Epithelial cell of proximal tubule (primary cell): ENCODE results near the gene LCN1. TPM values are rescaled to one million over a fixed set of nuclear protein-coding genes. Genes with fewer than 3 reads are reported as not detected.
A peak's percentile ranks its signal among the peaks of the same experiment; 100 is the strongest.

Experiments
- DNase-seq: peaks from one replicate; pipeline ENCODE4 v3.0.0-alpha.2; 2011; ENCODE audit warnings: low read depth
- H3K4me3 ChIP-seq: 2 replicates; pipeline ENCODE4 v1.5.1; 2011; ENCODE audit warnings: low read depth, mild to moderate bottlenecking, low read length
- total RNA-seq: library from RNA; depleted of rRNA; stranded (reverse); fragments of >200 nt; gene quantifications from 2 replicates; pipeline ENCODE4 v1.2.3, GENCODE V29; 2015
- TF ChIP-seq, protein P1 (sequence below): conservative IDR thresholded peaks from 2 replicates; pipeline ENCODE4 v1.5.1; 2012; ENCODE audit warnings: low read depth, mild to moderate bottlenecking, low read length

The LCN1 gene
- total RNA-seq, 1 donor from 2014 or later, result not detected

DNA sequence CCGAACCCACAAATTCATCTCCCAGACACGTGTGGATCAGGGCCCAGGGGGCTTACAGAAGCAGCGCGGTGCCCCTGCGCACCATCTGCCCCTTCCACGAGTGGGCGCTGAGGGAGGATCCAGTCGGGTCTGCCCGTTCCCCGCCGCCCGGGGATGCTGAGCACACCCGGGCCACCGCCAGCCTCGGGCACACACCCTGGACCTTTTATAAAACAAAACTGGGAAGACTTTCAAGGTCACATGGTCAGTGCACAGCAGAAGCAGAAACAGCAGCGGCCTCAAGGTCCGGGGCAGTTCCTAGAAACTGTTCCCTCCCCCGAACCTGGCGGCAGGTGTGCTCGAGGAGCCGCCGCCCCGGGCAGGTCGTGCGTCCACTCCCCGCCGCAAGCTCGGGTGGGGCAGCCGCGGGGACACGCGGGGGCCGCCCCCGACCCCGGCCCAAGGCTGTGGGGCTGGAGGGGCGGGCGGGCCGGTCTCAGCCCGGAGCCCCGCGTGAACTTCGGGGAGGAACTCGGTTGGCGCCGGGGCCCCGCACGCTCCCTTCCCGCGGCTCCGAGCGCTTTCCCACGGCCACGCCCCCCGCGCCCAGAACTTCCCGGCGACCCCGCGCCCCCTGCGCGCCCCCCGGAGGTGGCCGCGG, 42.3 kb upstream of the LCN1 start:
- TF ChIP-seq, protein P1, sequence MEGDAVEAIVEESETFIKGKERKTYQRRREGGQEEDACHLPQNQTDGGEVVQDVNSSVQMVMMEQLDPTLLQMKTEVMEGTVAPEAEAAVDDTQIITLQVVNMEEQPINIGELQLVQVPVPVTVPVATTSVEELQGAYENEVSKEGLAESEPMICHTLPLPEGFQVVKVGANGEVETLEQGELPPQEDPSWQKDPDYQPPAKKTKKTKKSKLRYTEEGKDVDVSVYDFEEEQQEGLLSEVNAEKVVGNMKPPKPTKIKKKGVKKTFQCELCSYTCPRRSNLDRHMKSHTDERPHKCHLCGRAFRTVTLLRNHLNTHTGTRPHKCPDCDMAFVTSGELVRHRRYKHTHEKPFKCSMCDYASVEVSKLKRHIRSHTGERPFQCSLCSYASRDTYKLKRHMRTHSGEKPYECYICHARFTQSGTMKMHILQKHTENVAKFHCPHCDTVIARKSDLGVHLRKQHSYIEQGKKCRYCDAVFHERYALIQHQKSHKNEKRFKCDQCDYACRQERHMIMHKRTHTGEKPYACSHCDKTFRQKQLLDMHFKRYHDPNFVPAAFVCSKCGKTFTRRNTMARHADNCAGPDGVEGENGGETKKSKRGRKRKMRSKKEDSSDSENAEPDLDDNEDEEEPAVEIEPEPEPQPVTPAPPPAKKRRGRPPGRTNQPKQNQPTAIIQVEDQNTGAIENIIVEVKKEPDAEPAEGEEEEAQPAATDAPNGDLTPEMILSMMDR, result peak; percentile 23
- DNase-seq, result no peak
- peak overlapping the region; percentile 54 for H3K4me3 ChIP-seq

DNA sequence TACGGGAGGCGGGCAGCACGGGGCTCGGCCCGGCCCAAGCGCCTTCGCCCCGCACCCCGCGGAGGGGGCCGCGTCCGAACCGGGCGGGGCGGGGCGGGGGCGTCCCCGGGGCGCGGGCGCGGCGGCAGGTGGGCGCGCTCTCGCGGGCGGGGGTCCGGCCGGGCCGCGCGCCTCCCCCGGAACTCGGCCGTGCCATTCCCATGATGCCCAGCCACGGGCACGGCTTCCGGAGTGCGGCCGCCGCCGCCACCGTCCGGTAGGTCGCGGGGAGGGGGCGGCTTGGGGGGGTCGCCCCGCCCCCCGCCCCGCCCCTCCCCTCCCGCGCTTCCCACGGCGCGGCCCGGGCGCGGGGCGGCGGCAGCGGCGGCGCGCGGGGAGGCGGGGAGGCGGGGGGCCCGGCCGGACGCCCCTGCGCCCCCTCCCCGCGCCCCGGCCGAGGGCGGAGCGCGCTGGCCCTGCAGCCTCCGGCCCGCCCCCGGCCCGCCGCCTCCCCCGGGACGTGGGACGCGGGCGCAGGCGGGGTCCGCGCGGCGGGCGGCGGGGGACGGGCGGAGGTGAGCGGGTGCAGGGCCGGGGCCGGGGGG, 41.7 kb upstream of the LCN1 start, which contains the start of gene PPP1R26:
TSS of gene PPP1R26 (plus strand) at position 314 of the 584 bp plus-strand sequence. CDS start 4,729 bp downstream, outside the sequence.
- DNase-seq, result no peak
- TF ChIP-seq, protein P1, result no peak
- peak within 1 kb of the TSS; percentile 88 for H3K4me3 ChIP-seq

DNA sequence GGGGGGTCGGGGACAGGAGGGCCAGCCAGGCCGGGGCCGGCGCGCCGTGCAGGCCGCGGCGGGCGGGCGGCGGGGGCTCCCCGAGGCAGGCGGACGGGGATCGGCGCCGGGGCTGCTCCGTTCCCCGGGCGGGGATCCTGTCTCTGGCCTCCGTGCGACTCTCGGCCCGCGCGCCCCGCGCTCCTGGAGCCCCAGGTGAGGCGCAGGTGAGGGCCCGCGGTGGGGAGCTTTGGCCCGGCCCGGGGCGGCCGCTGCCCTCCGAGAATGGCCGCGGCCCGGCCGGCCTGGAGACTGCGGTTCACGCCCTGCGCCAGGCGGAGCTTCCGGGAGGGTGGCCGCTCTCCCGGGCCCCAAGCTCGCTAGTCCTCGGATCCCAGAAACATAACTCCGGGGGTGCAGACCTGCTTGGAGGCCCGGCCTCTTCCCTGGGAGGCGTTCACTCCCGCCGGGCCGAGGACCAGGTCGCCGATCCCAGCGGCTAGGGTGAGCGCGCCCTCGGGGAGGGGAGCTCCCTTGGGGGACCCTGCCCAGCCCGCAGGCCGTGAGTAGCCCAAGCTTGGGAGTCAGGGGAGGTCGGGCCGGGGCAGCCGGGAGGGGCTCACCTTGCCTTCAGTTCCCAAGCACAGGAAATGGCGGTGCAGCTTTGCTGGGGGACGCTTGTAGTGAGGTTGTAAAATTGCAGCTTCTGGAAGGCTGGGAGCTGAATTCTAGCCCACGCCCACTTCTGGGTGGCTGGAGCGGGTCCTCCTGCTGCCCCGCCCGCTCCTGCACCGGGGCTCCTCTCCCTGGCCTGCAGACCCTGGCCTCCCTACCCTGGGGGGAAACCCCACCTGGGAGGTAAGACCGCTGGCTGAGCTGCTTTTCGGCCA, 40.9 kb upstream of the LCN1 start:
- peak overlapping the region; percentile 88 for H3K4me3 ChIP-seq
- no peak for DNase-seq
- TF ChIP-seq, protein P1, result no peak

DNA sequence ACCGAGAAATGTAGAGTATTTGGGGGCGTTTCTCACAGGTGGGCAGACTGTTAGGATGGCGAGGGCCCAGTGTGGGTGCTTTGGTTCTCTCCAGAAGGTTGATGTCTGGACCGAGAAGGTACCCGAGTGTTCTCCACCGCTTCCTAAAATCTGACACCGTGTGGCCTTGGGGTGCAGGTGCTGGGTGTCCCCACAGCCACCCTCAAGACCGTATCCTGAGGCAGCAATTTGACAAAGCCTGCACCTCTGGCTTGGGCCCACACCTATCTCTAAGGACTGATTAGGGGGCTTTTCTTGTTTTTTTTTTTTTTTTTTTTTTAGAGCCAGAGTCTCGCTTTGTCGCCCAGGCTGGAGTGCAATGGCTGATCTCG, 40.3 kb upstream of the LCN1 start:
- TF ChIP-seq, protein P1, result no peak

DNA sequence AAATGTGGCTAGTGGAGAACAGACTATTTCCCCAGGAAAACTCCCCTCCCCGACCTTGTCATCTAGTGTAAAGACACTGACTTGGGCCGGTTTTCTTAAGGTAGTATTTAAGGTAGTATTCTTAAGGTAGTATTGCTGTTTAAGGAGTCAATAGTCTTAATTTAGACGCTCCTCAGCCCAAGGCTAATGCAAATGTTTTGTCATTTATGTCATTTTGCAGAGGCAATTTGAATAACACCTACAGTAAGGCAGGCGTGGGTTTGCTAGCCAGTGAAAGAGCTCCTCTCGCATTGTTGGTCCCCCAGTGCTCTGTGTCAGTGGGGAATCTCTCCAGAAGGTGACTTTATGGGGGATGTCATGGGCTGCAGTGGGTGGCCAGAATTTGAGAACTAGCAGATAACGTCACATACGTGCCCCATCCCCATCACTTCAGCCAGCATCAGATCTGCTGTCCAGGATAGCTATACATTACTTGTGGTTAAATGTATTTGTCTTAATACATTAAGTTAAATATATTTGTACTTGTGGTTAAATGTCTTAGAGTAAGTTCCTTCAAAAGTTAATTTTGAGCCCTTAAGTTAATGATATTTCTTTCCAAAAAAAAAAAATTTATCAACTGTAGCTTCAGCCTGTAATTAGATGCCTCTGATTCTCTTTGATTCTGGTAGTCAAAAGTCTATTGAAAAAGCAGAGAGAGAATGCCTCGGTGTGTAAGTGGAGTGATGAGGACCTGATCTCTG, 39.1 kb upstream of the LCN1 start:
- TF ChIP-seq, protein P1, result no peak
- no peak for DNase-seq
- H3K4me3 ChIP-seq, result no peak overlapping the region

More for the DNA sequence above, 40.3 kb upstream of the LCN1 start:
- DNase-seq, result no peak
- H3K4me3 ChIP-seq, result peak overlapping the region; percentile 88

DNA sequence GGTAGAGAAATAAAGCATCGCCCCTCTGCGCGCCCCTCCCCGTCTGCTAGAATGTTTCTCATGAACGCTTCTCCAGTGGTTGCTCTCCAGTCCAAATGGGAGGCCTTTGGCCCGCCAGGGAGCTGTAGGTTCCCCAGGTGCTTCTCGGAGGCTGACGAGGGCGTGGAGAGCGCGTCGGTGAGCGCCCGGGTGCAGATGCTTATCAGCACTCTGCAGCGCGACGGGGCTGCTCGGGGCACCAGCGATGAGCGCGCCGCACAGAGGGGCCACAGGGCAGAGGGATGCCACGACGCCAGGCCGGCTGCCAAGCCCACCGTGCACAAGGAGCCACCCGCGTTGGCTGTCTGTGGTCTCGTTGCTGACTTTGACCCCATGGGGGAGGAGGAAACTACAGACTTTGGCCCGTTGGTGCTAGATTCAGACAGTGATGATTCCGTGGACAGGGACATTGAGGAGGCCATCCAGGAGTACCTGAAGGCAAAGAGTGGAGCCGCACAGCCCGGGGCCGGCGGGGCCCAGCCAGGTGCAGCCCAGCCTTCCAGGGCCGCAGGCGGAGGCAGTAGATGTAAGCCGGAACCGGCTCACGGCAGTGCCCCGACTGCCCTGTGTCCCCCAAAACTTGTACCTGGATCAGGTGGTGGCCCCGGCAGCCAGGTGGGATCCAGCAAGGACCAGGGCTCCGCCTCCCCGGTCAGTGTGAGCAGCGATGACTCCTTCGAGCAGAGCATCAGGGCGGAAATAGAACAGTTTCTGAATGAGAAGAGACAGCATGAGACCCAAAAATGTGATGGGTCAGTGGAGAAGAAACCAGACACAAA, 36.6 kb upstream of the LCN1 start:
- DNase-seq, result no peak
- TF ChIP-seq, protein P1, result no peak
- no peak overlapping the region for H3K4me3 ChIP-seq
